Esophagus squamous epithelium (tissue), 4 donors: Measurements from ENCODE around the gene REPS2.

Experiments used
- POLR2A ChIP-seq, 4 donors: fragments of 450-650 bp; IDR thresholded peaks; one replicate each; pipeline ENCODE4 v1.6.1; 2017; ENCODE audit warnings: antibody characterized with exemption in 4 of 4, mild to moderate bottlenecking in 4 of 4, moderate library complexity in 3 of 4
- TF ChIP-seq, protein P1 (sequence below), 6 experiments: fragments of 450-650 bp in 4 of 6; fragments of 200-600 bp in 2 of 6; sonication (generic) in 2 of 6; IDR thresholded peaks; one replicate each; pipeline ENCODE4 v1.5.1; 2016 to 2019; ENCODE audit warnings: antibody characterized with exemption in 6 of 6, mild to moderate bottlenecking in 4 of 6, moderate library complexity in 4 of 6

DNA sequence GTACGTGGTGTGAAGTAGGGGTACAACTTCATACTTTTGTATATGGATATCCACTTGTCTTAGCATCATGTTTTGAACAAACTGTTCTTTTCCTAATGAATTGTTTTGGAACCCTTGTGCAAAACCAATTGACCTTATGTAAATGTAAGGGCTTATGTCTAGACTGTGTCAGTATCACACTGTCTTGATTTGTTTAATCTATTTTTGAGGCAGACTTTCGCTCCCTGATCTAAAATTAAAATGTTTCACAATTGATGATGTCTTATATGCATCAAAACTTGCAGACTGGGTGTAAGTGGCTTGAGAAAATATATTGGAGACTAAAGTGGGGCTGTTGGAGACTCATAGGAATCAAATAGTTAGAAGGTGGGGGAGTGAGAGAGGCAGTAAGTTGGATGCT, 25.2 kb downstream of the REPS2 start:
- no peak for TF ChIP-seq POLR2A (IDR thresholded peaks at IDR 0.05)
- TF ChIP-seq, protein P1, sequence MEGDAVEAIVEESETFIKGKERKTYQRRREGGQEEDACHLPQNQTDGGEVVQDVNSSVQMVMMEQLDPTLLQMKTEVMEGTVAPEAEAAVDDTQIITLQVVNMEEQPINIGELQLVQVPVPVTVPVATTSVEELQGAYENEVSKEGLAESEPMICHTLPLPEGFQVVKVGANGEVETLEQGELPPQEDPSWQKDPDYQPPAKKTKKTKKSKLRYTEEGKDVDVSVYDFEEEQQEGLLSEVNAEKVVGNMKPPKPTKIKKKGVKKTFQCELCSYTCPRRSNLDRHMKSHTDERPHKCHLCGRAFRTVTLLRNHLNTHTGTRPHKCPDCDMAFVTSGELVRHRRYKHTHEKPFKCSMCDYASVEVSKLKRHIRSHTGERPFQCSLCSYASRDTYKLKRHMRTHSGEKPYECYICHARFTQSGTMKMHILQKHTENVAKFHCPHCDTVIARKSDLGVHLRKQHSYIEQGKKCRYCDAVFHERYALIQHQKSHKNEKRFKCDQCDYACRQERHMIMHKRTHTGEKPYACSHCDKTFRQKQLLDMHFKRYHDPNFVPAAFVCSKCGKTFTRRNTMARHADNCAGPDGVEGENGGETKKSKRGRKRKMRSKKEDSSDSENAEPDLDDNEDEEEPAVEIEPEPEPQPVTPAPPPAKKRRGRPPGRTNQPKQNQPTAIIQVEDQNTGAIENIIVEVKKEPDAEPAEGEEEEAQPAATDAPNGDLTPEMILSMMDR (IDR thresholded peaks at IDR 0.05): no peak
